Omental fat pad (tissue), 4 donors: ENCODE data around the gene KIRREL3. TPM values are rescaled to one million over a fixed set of nuclear protein-coding genes. Genes with fewer than 3 reads are reported as not detected.

ENCODE experiments used
- ATAC-seq: fragments of 150-250 bp; one replicate; pipeline ENCODE4 v1.9.1; 2016; ENCODE audit warnings: mild to moderate bottlenecking, moderate library complexity; ENCODE audit not compliant: low FRiP score
- DNase-seq: peaks from one replicate; pipeline ENCODE4 v3.0.0-alpha.2; 2019; ENCODE audit warnings: low spot score
- CTCF ChIP-seq, 3 donors: fragments of 450-650 bp; IDR thresholded peaks; one replicate each; pipeline ENCODE4 v1.5.1; 2016 to 2017; ENCODE audit warnings: antibody characterized with exemption in 3 of 3, mild to moderate bottlenecking in 3 of 3, moderate library complexity in 2 of 3
- total RNA-seq, 4 donors: library from RNA; depleted of rRNA; stranded (reverse); fragments of >200 nt; gene quantifications; one replicate each; pipeline ENCODE4 v1.1.0, GENCODE V29; 2016

The KIRREL3 gene
- total RNA-seq, 4 donors from 2014 or later, result 0.09 to 0.60 TPM; not detected in 2

GRCh38 chr11:126464796-126465195 lies 535.8 kb downstream of the KIRREL3 start:
- ATAC-seq, result no peak
- TF ChIP-seq CTCF (IDR thresholded peaks at IDR 0.05), result no peak
- DNase-seq, result no peak

- TF ChIP-seq CTCF (IDR thresholded peaks at IDR 0.05), result no peak
- ATAC-seq (no peak), DNase-seq (no peak)
Measured at GRCh38 chr11:126462422-126462821, 538.1 kb downstream of the KIRREL3 start.

- ATAC-seq (no peak), DNase-seq (no peak)
- TF ChIP-seq CTCF (IDR thresholded peaks at IDR 0.05), result no peak
Measured at GRCh38 chr11:126461996-126462395, 538.6 kb downstream of the KIRREL3 start.

- no peak for TF ChIP-seq CTCF (IDR thresholded peaks at IDR 0.05)
- no peak for ATAC-seq
Measured at GRCh38 chr11:126461096-126461440, 539.5 kb downstream of the KIRREL3 start.

GRCh38 chr11:126460417-126461095 lies 540.0 kb downstream of the KIRREL3 start:
- ATAC-seq, result no peak
- TF ChIP-seq CTCF (IDR thresholded peaks at IDR 0.05), result no peak

More at GRCh38 chr11:126461096-126461440, 539.5 kb downstream of the KIRREL3 start:
- no peak for DNase-seq

GRCh38 chr11:126459691-126460281 lies 540.8 kb downstream of the KIRREL3 start:
- no peak for DNase-seq
- ATAC-seq, result no peak
- no peak for TF ChIP-seq CTCF (IDR thresholded peaks at IDR 0.05)

More at GRCh38 chr11:126460417-126461095, 540.0 kb downstream of the KIRREL3 start:
- no peak for DNase-seq

- no peak for DNase-seq
- no peak for TF ChIP-seq CTCF (IDR thresholded peaks at IDR 0.05)
- ATAC-seq, result no peak
Measured at GRCh38 chr11:126457817-126458216, 542.8 kb downstream of the KIRREL3 start.
